Duodenal mucosa (tissue), 2 donors: ENCODE results near the gene PKNOX2.

ENCODE experiments used
- H3K27ac ChIP-seq: one replicate; pipeline ENCODE4 v1.7.0; 2013; ENCODE audit warnings: low read depth, low read length
- H3K27me3 ChIP-seq, 2 donors: one replicate each; pipeline ENCODE4 v1.7.0; 2013; ENCODE audit warnings: low read length in 2 of 2, control low read depth in 1 of 2; ENCODE audit not compliant: insufficient read depth in 2 of 2, control insufficient read depth in 1 of 2
- H3K36me3 ChIP-seq, 2 donors: one replicate each; pipeline ENCODE4 v1.7.0; 2013; ENCODE audit warnings: low read length in 2 of 2, control low read depth in 1 of 2; ENCODE audit not compliant: insufficient read depth in 2 of 2, control insufficient read depth in 1 of 2
- H3K4me1 ChIP-seq, 2 donors: one replicate each; pipeline ENCODE4 v1.7.0; 2013; ENCODE audit warnings: low read length in 2 of 2, control low read depth in 1 of 2; ENCODE audit not compliant: insufficient read depth in 2 of 2, control insufficient read depth in 1 of 2
- H3K4me3 ChIP-seq, 2 donors: one replicate each; pipeline ENCODE4 v1.7.0; 2013; ENCODE audit warnings: low read length in 2 of 2, low read depth in 1 of 2
- H3K9ac ChIP-seq, 2 donors: one replicate each; pipeline ENCODE4 v1.7.0; 2013; ENCODE audit warnings: low read length in 2 of 2, low read depth in 1 of 2
- H3K9me3 ChIP-seq, 2 donors: one replicate each; pipeline ENCODE4 v1.7.0; 2013; ENCODE audit warnings: low read length in 2 of 2, control low read depth in 1 of 2; ENCODE audit not compliant: control insufficient read depth in 1 of 2

The PKNOX2 gene

DNA sequence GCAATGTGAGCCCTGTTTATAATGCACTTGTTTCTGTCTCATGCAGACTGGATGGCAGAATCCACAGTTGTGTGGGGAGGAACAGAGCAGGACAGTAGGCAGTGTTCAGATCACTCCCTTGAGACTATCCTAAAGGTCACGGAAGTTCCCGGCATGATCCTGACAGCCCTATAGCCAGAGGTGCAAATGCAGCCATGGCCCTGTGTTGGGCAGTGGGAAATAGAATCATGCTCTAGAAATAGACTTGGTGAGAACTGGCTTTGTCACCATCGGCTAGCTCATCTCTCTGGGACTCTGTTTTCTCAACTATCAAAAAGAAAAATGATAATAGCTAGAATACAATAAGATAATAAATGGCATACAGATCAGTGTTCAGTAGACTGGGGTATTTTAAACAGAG, 208.4 kb downstream of the PKNOX2 start:
- H3K36me3 ChIP-seq, result no peaks in the 10 kb centered on the region
- H3K9me3 ChIP-seq, result no peaks in the 10 kb centered on the region
- peaks cover 0 to 8% of the 10 kb centered on the region in 2 donors for H3K27me3 ChIP-seq
- H3K9ac ChIP-seq, result no peak overlapping the region
- no peak overlapping the region for H3K27ac ChIP-seq
- H3K4me1 ChIP-seq, result no peaks in the 10 kb centered on the region
- no peak overlapping the region for H3K4me3 ChIP-seq

DNA sequence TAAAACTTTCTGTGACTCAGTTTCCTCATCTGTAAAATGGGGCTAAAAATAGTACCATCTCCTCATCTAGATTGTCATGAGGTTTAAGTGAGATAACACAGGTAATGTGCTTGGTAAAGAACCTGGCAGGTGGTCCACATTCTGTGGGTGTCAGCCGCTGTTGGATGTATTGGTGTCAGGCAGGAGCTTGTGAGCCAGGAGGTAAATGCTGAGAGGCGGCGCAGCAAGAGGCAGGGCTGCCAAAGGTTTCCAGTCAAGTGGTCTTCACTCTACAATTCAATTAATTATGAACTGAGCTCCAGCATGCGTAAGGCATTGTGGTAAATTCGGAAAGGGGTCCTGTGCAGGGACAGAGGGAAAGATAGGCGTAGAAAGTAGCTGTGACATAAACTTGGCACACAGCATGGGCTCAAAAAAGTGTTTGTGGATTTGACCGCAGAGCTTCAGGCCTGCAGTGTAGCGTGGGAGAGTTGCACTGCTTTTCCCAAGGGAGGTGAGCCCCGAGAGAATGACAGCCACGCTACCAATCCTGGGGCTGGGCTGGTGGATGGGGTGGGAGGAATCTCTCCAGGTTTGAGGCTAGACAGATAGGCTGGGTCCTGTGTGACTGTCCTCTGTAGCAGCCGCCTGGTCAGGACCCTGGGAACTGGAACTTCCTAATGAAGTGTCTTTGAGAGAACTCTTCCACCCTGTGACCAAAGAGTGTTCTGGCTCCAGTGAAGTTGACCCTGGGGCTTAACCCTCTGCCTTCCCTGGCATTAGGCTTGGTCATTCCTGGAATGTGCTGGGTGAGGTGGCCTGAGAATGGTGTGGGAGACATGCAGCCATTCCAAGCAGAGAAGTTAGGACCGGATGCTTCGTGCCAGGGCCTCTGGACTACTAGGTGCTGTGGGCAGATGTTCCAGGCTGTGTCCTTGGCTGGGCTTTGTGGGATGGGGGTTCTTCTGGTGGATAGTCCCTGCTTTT, 209.2 kb downstream of the PKNOX2 start:
- Histone ChIP-seq H3K4me1 (no peaks in the 10 kb centered on the region), H3K9ac (no peak overlapping the region), H3K4me3 (no peak overlapping the region), H3K27ac (no peak overlapping the region), H3K9me3 (no peaks in the 10 kb centered on the region), H3K27me3 (peaks cover 0 to 8% of the 10 kb centered on the region in 2 donors), H3K36me3 (no peaks in the 10 kb centered on the region)

DNA sequence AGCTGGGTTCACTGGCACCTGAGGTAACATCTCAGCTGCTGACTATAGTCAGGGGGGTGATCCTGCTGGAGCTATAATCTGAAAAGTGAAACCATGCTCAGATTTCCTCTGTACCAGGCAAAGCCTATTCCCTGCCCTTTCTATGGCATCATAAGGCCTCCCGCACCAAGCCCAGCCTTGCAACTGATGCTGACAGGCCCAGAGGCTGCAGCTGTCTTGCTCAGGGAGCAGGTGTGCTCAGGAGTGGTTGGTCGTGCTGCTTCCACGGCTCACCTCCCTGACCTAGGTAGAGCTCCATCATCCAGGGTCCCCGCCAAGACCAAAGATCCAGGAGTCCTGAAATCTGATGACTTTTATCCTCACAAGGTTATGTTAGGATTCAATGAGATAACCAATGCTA, 209.8 kb downstream of the PKNOX2 start:
- Histone ChIP-seq H3K27me3 (peaks cover 0 to 8% of the 10 kb centered on the region in 2 donors), H3K4me1 (no peaks in the 10 kb centered on the region), H3K4me3 (no peak overlapping the region), H3K9me3 (no peaks in the 10 kb centered on the region), H3K9ac (no peak overlapping the region), H3K36me3 (no peaks in the 10 kb centered on the region), H3K27ac (no peak overlapping the region)

DNA sequence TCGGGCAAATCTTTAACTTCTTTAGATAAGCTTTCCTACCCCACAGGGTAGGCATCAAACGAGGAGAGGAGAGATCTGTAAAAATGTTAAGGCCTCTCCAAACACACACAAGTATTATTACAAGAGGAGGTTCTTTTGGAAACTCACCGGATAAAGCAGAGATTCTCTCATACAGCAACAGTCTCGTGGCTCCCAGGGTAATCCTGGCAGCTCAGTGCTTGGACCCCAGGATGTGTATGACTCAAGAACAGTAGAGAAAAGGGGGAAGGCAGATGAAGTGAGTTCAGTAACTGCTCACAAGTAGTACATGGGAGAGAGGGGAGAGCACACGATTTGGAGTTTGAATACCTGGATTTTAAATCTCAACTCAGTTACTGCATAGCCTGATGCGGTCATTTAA, 210.6 kb downstream of the PKNOX2 start:
- no peak overlapping the region for H3K4me3 ChIP-seq
- H3K9me3 ChIP-seq, result no peaks in the 10 kb centered on the region
- no peak overlapping the region for H3K9ac ChIP-seq
- no peaks in the 10 kb centered on the region for H3K36me3 ChIP-seq
- H3K27ac ChIP-seq, result no peak overlapping the region
- peaks cover 0 to 7% of the 10 kb centered on the region in 2 donors for H3K27me3 ChIP-seq
- H3K4me1 ChIP-seq, result no peaks in the 10 kb centered on the region

DNA sequence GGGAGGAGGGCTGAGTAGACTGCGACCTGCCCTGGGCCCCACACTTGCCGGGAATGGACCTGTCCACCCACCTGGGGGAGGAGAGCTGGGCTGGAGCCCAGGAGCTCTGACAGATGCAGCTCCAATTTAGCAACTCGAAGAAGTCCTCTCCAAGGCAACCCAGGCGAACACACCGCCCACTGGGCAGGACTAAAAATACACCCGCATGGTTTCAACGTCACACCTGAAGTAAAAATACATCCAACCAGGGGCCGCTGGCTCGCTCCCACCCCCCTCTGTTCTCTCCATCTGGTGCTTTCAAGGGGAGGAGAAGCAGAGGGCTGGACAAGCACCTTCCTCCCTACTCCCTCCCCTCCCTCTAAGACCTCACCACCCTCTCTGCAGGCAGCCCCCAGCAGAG, 211.6 kb downstream of the PKNOX2 start:
- Histone ChIP-seq H3K9me3 (no peaks in the 10 kb centered on the region), H3K4me3 (no peak overlapping the region), H3K36me3 (no peaks in the 10 kb centered on the region), H3K27me3 (no peaks in the 10 kb centered on the region), H3K4me1 (no peaks in the 10 kb centered on the region), H3K27ac (no peak overlapping the region), H3K9ac (no peak overlapping the region)

DNA sequence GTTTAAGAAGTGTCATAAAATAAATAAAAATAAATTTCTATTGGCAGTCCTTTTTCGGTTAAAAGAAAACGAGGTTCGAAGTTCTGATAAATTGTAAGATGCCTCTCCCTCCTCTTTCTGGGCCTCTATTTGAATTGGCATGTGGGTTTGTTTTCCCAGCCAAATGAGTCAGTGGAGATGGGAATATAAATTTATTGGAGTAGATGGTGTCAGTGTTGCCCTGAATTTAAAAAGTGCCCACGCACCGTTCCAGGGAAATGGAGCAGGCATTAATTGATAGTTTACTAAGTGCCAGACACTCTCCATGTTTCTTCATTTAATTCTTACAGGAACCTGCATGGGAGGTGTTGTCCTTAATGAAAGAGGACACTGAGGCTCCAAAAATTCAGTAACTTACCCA, 212.3 kb downstream of the PKNOX2 start:
- H3K27me3 ChIP-seq, result peaks cover 0 to under 1% of the 10 kb centered on the region in 2 donors
- H3K9ac ChIP-seq, result no peak overlapping the region
- no peaks in the 10 kb centered on the region for H3K9me3 ChIP-seq
- H3K27ac ChIP-seq, result no peak overlapping the region
- H3K4me3 ChIP-seq, result no peak overlapping the region
- H3K4me1 ChIP-seq, result no peaks in the 10 kb centered on the region
- H3K36me3 ChIP-seq, result no peaks in the 10 kb centered on the region

DNA sequence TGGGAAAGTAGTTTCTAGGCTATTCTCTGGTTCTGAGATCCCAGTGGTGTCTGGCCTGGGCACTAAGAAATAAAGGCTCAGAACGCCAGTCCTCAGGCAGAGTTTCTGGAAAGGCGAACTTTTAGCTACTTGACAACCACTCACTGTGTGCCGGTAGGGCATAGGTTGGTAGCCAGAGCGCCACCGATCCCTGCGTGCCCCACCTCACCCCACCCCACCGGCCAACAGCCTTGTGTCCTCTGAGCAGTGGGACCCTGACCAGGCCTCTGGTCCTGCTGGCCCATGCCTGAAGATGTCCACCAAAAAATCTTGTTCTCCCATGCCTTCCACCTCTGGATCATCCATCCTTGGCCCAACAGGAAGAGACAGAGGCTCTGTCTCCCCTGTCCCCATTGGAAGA, 213.5 kb downstream of the PKNOX2 start:
- Histone ChIP-seq H3K4me1 (no peaks in the 10 kb centered on the region), H3K36me3 (no peaks in the 10 kb centered on the region), H3K9me3 (no peaks in the 10 kb centered on the region), H3K27ac (no peak overlapping the region), H3K27me3 (peaks cover 0 to 7% of the 10 kb centered on the region in 2 donors), H3K9ac (no peak overlapping the region), H3K4me3 (no peak overlapping the region)

DNA sequence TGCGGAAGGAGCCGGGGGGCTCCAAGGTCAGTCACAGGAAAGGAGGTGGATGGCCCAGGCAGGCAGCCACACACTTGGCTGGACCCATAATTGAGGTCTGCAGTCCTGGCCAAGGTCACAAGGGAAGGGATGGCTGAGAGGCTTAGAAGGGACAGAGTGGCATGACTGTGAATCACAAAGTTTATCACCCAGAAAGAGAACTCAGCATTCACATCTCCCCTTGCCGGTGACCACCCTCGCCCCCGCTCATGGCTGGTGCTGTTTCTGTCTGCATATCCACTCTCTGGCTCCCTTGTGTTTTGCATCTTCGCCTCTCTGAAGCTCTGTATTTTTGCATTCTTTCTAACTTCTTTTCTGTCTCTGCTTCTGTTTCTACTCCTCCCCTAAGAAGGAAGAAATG, 214.0 kb downstream of the PKNOX2 start:
- Histone ChIP-seq H3K27ac (no peak overlapping the region), H3K9me3 (no peaks in the 10 kb centered on the region), H3K9ac (no peak overlapping the region), H3K4me1 (no peaks in the 10 kb centered on the region), H3K27me3 (peaks cover 0 to 7% of the 10 kb centered on the region in 2 donors), H3K4me3 (no peak overlapping the region), H3K36me3 (no peaks in the 10 kb centered on the region)

DNA sequence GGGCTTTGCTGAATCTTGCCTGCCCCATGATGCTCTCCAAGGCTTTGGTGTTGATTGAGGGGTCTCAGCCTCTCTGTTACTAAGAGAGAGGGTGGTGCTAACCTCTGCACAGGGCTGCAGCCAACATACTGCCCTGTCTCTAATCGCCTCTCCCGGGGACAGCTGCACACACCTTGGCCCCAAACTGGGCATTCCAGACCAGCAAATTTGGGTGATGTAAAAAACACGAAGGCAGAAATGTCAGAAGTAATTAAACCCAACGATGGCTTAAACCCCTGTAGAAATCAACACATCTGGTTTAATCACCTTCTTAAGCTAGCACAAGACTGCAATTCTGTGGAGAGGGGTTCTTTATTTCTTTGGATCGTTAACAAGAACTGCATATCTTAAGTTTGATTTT, 215.0 kb downstream of the PKNOX2 start:
- H3K4me1 ChIP-seq, result no peaks in the 10 kb centered on the region
- no peaks in the 10 kb centered on the region for H3K9me3 ChIP-seq
- no peak overlapping the region for H3K4me3 ChIP-seq
- H3K36me3 ChIP-seq, result no peaks in the 10 kb centered on the region
- no peak overlapping the region for H3K9ac ChIP-seq
- H3K27me3 ChIP-seq, result peaks cover 0 to 7% of the 10 kb centered on the region in 2 donors
- H3K27ac ChIP-seq, result no peak overlapping the region

DNA sequence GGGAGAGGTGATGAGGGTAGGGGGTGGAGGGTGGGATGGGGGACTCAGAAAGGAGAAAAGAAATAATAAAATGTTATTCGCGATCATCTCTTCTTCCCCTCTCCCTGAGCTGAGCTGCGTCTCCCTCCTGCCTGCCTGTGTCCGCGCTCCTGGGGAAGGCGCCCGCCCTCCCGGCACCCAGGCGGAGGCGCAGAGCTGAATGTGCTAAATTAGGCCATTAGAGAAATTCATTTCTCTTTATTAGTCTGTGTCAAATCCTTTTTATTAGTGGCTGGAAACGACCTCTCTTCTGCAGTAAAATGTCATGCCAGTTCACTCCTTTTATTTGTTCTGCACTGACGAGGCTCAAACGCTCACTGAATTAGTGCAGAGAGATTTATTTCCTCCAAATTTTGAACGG, 215.4 kb downstream of the PKNOX2 start:
- Histone ChIP-seq H3K27me3 (peaks cover 0 to 7% of the 10 kb centered on the region in 2 donors), H3K36me3 (no peaks in the 10 kb centered on the region), H3K4me1 (no peaks in the 10 kb centered on the region), H3K9me3 (no peaks in the 10 kb centered on the region), H3K27ac (no peak overlapping the region), H3K4me3 (no peak overlapping the region), H3K9ac (no peak overlapping the region)
